ENCODE measurements around the gene ZNHIT6.

ZNHIT6 gene

GRCh38 chr1:85692730-85693314 is 15.4 kb downstream of the ZNHIT6 start:
- Histone ChIP-seq H3K4me3 (ENCODE audit: insufficient read length, low read depth) (no peak overlapping the region), H3K9me3 (ENCODE audit: insufficient read depth, low read length) (no peaks in the 10 kb centered on the region), H3K27me3 (ENCODE audit: insufficient read depth, insufficient read length) (no peaks in the 10 kb centered on the region), H3K36me3 (ENCODE audit: insufficient read depth, insufficient read length, low read length) (peaks cover 44% of the 10 kb centered on the region), H3K4me1 (ENCODE audit: insufficient read depth, insufficient read length) (no peaks in the 10 kb centered on the region), H3K9ac (ENCODE audit: insufficient read length, low read depth) (no peak overlapping the region)
- TF ChIP-seq SUZ12 (IDR thresholded peaks at IDR 0.05; ENCODE audit: extremely low read depth, insufficient read depth, insufficient read length) (no peak), YY1 (IDR thresholded peaks at IDR 0.05; ENCODE audit: insufficient read depth, insufficient read length) (no peak), ZNF274 (IDR thresholded peaks at IDR 0.05; ENCODE audit: low read depth, low read length) (no peak)
- DNase-seq (ENCODE audit: low read depth, low spot score): no peak

- no peak for DNase-seq (ENCODE audit: low read depth, low spot score)
- TF ChIP-seq YY1 (IDR thresholded peaks at IDR 0.05; ENCODE audit: insufficient read depth, insufficient read length) (no peak), SUZ12 (IDR thresholded peaks at IDR 0.05; ENCODE audit: extremely low read depth, insufficient read depth, insufficient read length) (no peak), ZNF274 (IDR thresholded peaks at IDR 0.05; ENCODE audit: low read depth, low read length) (no peak)
Measured at GRCh38 chr1:85689775-85690404, 18.3 kb downstream of the ZNHIT6 start.

GRCh38 chr1:85683292-85684025 is 24.8 kb downstream of the ZNHIT6 start:
- no peaks in the 10 kb centered on the region for H3K4me1 ChIP-seq (ENCODE audit: insufficient read depth, insufficient read length)
- no peaks in the 10 kb centered on the region for H3K27me3 ChIP-seq (ENCODE audit: insufficient read depth, insufficient read length)
- no peak for DNase-seq (ENCODE audit: low read depth, low spot score)
- TF ChIP-seq YY1 (IDR thresholded peaks at IDR 0.05; ENCODE audit: insufficient read depth, insufficient read length): no peak
- no peak for TF ChIP-seq SUZ12 (IDR thresholded peaks at IDR 0.05; ENCODE audit: extremely low read depth, insufficient read depth, insufficient read length)
- TF ChIP-seq ZNF274 (IDR thresholded peaks at IDR 0.05; ENCODE audit: low read depth, low read length): no peak
- H3K9me3 ChIP-seq (ENCODE audit: insufficient read depth, low read length): no peaks in the 10 kb centered on the region
- peaks cover 62% of the 10 kb centered on the region for H3K36me3 ChIP-seq (ENCODE audit: insufficient read depth, insufficient read length, low read length)
- no peak overlapping the region for H3K4me3 ChIP-seq (ENCODE audit: insufficient read length, low read depth)
- H3K9ac ChIP-seq (ENCODE audit: insufficient read length, low read depth): no peak overlapping the region

More at GRCh38 chr1:85689775-85690404, 18.3 kb downstream of the ZNHIT6 start:
- Histone ChIP-seq H3K9ac (ENCODE audit: insufficient read length, low read depth) (no peak overlapping the region), H3K4me3 (ENCODE audit: insufficient read length, low read depth) (no peak overlapping the region), H3K9me3 (ENCODE audit: insufficient read depth, low read length) (no peaks in the 10 kb centered on the region), H3K36me3 (ENCODE audit: insufficient read depth, insufficient read length, low read length) (peaks cover 55% of the 10 kb centered on the region), H3K4me1 (ENCODE audit: insufficient read depth, insufficient read length) (no peaks in the 10 kb centered on the region), H3K27me3 (ENCODE audit: insufficient read depth, insufficient read length) (no peaks in the 10 kb centered on the region)

GRCh38 chr1:85681087-85681486 is 27.1 kb downstream of the ZNHIT6 start:
- Histone ChIP-seq H3K27me3 (ENCODE audit: insufficient read depth, insufficient read length) (no peaks in the 10 kb centered on the region), H3K9ac (ENCODE audit: insufficient read length, low read depth) (no peak overlapping the region), H3K4me3 (ENCODE audit: insufficient read length, low read depth) (no peak overlapping the region), H3K9me3 (ENCODE audit: insufficient read depth, low read length) (no peaks in the 10 kb centered on the region), H3K4me1 (ENCODE audit: insufficient read depth, insufficient read length) (no peaks in the 10 kb centered on the region), H3K36me3 (ENCODE audit: insufficient read depth, insufficient read length, low read length) (peaks cover 64% of the 10 kb centered on the region)
- DNase-seq (ENCODE audit: low read depth, low spot score): no peak
- TF ChIP-seq SUZ12 (IDR thresholded peaks at IDR 0.05; ENCODE audit: extremely low read depth, insufficient read depth, insufficient read length): no peak
- TF ChIP-seq ZNF274 (IDR thresholded peaks at IDR 0.05; ENCODE audit: low read depth, low read length): no peak
- no peak for TF ChIP-seq YY1 (IDR thresholded peaks at IDR 0.05; ENCODE audit: insufficient read depth, insufficient read length)

- no peak overlapping the region for H3K9ac ChIP-seq (ENCODE audit: insufficient read length, low read depth)
- H3K27me3 ChIP-seq (ENCODE audit: insufficient read depth, insufficient read length): no peaks in the 10 kb centered on the region
- H3K4me1 ChIP-seq (ENCODE audit: insufficient read depth, insufficient read length): no peaks in the 10 kb centered on the region
- H3K36me3 ChIP-seq (ENCODE audit: insufficient read depth, insufficient read length, low read length): peaks cover 75% of the 10 kb centered on the region
- no peaks in the 10 kb centered on the region for H3K9me3 ChIP-seq (ENCODE audit: insufficient read depth, low read length)
- no peak for TF ChIP-seq YY1 (IDR thresholded peaks at IDR 0.05; ENCODE audit: insufficient read depth, insufficient read length)
- no peak for TF ChIP-seq ZNF274 (IDR thresholded peaks at IDR 0.05; ENCODE audit: low read depth, low read length)
- no peak for TF ChIP-seq SUZ12 (IDR thresholded peaks at IDR 0.05; ENCODE audit: extremely low read depth, insufficient read depth, insufficient read length)
- H3K4me3 ChIP-seq (ENCODE audit: insufficient read length, low read depth): no peak overlapping the region
- no peak for DNase-seq (ENCODE audit: low read depth, low spot score)
Measured at GRCh38 chr1:85678193-85678592, 30.0 kb downstream of the ZNHIT6 start.

GRCh38 chr1:85677656-85678055 is 30.6 kb downstream of the ZNHIT6 start:
- Histone ChIP-seq H3K4me1 (ENCODE audit: insufficient read depth, insufficient read length) (no peaks in the 10 kb centered on the region), H3K9ac (ENCODE audit: insufficient read length, low read depth) (no peak overlapping the region), H3K27me3 (ENCODE audit: insufficient read depth, insufficient read length) (no peaks in the 10 kb centered on the region), H3K4me3 (ENCODE audit: insufficient read length, low read depth) (no peak overlapping the region), H3K36me3 (ENCODE audit: insufficient read depth, insufficient read length, low read length) (peaks cover 76% of the 10 kb centered on the region), H3K9me3 (ENCODE audit: insufficient read depth, low read length) (no peaks in the 10 kb centered on the region)
- TF ChIP-seq YY1 (IDR thresholded peaks at IDR 0.05; ENCODE audit: insufficient read depth, insufficient read length): no peak
- no peak for TF ChIP-seq SUZ12 (IDR thresholded peaks at IDR 0.05; ENCODE audit: extremely low read depth, insufficient read depth, insufficient read length)
- TF ChIP-seq ZNF274 (IDR thresholded peaks at IDR 0.05; ENCODE audit: low read depth, low read length): no peak
- no peak for DNase-seq (ENCODE audit: low read depth, low spot score)

- H3K4me1 ChIP-seq (ENCODE audit: insufficient read depth, insufficient read length): no peaks in the 10 kb centered on the region
- H3K4me3 ChIP-seq (ENCODE audit: insufficient read length, low read depth): no peak overlapping the region
- H3K9ac ChIP-seq (ENCODE audit: insufficient read length, low read depth): no peak overlapping the region
- TF ChIP-seq ZNF274 (IDR thresholded peaks at IDR 0.05; ENCODE audit: low read depth, low read length) (no peak), SUZ12 (IDR thresholded peaks at IDR 0.05; ENCODE audit: extremely low read depth, insufficient read depth, insufficient read length) (no peak)
- no peak for DNase-seq (ENCODE audit: low read depth, low spot score)
- no peaks in the 10 kb centered on the region for H3K27me3 ChIP-seq (ENCODE audit: insufficient read depth, insufficient read length)
- H3K36me3 ChIP-seq (ENCODE audit: insufficient read depth, insufficient read length, low read length): peaks cover 68% of the 10 kb centered on the region
- H3K9me3 ChIP-seq (ENCODE audit: insufficient read depth, low read length): no peaks in the 10 kb centered on the region
Measured at GRCh38 chr1:85672031-85672660, 36.1 kb downstream of the ZNHIT6 start.

All from NT2/D1 (cell line).